Stimulated activated CD8-positive, alpha-beta memory T cell treated with anti-CD3 and anti-CD28 coated beads, Interleukin-2, amount 100 ng/mL, for 1 hour (primary cell): ENCODE results near the gene FCRLB.
"Not testable (repeated sequence)": the region's sequence is repeated elsewhere in the genome, so short reads cannot be mapped to it uniquely, and the experiment has no call there.

Experiments
- DNase-seq, 2 donors: peaks; one replicate each; pipeline ENCODE4 v3.0.0-alpha.2; 2020; ENCODE audit warnings: low read depth in 2 of 2

FCRLB gene

DNA sequence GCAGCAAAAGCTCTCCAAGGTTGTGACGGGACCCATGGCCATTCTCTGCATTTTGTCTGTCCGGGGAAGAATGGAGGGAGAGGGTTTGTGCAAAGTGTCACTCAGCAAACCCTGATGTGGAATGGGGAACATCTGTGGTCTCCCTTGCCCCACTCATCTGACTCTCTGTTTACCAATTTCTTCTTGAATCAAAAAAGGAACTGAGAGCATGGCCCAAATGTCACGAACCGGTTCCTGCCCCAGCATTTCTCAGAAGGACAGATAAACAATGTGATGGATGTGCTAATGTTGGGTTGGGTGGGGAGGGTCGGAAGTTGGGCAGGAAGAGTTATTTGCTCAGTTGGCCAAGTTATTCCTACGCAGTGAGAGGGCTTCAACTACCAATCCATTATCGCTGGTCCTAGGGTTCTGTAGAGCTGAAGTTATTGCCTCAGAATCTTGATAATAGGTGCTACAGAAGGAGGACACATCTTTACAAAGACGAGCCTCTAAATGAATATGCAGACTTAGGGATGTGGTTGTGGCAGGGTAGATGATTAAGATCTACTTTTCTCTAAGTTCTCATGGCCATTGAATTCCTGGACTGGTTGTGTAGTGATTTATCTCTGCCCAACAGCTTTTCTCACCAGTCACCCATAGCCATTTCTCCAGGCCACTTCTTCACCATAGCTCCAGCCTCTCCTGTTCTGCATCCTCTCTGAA lies 18.7 kb downstream of the FCRLB start:
- DNase-seq: no peak

DNA sequence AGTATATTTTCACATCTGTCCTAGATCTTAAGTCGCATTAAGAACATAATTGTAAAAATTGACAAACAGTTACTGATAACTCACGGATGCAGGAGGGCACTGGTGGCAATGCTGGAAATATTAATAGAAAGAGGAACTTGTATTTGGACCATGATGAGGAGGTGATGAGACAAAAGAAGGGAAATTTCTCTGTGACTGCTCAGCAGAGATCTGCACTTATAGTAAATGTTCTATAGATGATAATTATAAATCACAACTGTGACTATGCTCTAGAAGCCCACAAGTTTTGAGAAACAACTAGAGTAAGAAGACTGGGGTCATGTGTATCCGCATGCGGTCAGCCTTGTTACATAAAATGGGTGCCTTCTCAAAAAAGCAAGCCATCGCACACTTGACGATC lies 19.6 kb downstream of the FCRLB start:
- no peak for DNase-seq

DNA sequence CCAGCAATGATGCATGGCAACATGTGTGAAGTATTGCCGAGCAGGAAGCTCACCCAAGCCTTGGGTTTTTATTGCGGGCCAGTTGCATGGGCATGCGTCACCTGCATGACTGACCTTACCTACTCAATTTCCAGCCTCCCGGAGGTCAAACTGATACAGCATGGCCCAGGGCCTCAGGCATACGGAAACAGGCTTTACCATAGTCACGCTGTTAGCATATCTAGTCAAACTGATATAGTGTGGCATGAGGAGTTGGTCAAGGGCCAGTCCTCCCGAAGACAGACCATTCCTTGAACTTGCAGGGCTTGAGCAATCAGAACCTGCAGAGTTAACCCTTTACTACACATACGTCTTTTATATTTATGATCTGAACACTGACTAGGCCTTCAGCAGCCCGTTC lies 21.9 kb downstream of the FCRLB start:
- no peak for DNase-seq

DNA sequence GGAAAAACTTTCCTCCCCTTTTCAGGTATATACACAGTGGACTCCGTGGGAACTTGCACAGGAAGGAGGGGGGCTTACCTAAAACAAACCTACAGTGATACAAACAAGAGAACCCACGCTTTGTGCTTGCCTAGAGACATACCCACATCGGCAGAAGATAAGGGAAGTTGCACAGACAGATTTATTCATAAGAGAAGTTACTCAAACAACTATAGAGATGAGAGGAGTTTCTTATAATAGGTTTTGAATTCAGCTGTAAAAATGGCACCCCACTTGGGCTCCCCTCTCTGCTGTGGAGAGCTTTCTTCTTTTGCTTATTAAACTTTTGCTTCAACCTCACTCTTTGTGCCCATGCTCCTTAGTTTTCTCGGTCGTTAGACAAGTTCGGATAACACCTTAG lies 26.5 kb downstream of the FCRLB start:
- no peak for DNase-seq

DNA sequence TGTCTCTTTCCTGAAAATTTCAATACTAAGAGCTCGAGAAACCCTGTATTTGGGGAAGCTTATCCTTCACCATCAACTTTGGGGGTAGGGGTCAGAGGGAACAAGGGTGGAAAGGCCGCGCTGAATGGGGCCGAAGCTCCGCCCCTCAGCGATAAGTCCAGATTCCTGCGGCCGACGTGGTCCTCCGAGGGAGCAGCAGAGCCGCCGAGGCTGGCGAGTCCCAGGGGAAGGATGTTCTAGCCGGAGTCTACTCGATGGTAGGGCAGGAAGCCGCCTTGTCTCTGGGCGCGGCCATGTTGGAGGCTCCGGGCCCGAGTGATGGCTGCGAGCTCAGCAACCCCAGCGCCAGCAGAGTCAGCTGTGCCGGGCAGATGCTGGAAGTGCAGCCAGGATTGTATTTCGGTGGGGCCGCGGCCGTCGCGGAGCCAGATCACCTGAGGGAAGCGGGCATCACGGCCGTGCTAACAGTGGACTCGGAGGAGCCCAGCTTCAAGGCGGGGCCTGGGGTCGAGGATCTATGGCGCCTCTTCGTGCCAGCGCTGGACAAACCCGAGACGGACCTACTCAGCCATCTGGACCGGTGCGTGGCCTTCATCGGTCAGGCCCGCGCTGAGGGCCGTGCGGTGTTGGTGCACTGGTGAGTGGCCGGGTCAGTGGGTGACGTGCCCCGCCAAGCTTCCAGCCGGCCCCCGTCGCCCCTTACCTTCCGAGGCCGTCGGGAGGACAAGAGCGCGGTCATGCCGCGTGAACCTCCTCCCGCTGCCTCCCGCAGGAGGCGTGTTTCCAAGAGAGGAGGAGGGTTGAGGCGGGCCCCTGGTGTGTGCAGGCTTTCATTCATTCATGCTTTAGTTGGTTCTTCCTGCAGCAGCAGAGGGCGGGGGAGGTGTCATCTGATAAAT lies 28.4 kb downstream of the FCRLB start, which contains the start of gene DUSP12:
DUSP12 (plus strand) TSS at position 278 of the 899 bp plus-strand sequence; CDS start at position 294, 16 bp downstream.
- DNase-seq: peak; percentile 66 to 70

DNA sequence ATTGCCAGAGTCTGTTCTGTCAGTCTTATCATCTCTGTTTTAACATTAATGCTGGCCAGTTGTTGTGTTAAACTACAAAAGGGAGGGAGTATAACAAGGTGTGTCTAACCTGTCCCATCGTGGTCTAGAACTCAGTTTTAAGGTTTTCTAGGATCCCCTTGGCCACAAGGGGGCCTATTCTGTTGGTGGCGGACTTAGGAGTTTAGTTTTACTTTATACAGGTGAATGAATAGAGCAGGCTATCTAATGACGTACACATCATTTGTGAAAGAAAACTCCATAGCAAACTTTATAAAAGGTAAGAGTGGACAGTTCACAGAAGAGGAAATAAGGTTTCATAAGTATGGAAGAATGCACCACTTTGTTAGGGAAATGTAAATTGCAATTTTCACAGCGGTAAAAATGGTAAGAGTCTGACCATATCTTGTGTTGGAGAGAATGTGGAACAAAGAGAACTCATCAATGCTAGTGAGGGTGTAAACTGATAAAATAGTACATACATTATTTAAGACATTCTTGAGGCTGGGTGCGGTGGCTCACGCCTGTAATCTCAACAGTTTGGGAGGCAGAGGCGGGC lies 42.3 kb downstream of the FCRLB start:
- peak in 1 of 2 donors; percentile 9 for DNase-seq

DNA sequence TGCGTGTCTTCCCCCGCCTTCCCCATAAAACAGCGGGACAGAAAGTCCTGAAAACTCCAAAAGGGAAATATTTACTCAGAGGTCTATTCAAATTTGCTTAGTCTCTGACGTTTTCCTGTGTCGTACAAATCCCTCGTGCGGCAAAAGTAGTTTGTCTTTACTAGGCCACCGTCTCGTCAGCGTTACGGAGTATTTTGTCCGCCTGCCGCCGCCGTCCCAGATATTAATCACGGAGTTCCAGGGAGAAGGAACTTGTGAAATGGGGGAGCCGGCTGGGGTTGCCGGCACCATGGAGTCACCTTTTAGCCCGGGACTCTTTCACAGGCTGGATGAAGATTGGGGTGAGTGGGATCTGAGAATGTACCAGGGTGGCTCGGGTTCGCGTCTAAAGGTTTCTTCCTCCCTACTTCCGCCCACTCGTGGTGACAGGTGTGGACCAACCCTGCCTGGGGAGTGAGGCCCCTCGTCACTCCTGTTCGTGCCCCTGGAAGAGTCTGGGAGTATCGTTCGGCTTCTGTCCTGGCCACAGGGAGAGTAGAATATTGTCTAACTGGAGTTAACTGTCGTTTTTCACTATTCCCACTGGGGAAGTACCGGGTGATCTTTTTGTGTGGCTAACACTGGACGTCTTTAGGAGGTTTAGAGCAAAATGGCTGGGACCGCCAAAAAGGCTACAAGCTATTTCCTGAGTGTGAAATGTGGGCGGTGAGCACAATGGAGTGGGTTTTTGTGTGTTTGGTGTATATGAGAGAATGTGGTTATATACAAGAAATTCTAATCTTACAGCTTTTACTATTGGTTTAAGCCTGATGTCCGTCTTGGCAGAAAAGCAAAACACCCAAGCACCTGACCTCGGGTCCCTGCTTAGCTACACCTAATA lies 45.0 kb downstream of the FCRLB start, which contains the start of gene ATF6:
ATF6 (plus strand) TSS at position 219 of the 880 bp plus-strand sequence; CDS start at position 260, 41 bp downstream.
- peak; percentile 60 to 62 for DNase-seq

DNA sequence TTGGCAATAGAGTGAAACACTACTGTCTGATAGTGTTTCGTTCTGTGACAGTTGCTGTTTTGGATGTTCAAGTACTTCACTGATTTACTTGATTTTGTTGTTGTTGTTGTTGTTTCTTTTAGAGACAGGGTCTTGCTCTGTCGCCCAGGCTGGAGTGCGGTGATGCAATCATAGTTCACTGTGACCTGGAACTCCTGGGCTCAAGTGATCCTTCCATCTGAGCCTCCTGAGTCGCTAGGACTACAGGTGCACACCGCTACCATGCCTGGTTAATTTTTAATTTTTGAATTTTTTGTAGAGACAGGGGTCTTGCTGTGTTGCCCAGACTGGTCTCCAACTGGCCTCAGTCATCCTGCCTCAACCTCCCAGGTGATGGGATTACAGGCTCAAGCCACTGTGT lies 47.1 kb downstream of the FCRLB start:
- DNase-seq: no peak

DNA sequence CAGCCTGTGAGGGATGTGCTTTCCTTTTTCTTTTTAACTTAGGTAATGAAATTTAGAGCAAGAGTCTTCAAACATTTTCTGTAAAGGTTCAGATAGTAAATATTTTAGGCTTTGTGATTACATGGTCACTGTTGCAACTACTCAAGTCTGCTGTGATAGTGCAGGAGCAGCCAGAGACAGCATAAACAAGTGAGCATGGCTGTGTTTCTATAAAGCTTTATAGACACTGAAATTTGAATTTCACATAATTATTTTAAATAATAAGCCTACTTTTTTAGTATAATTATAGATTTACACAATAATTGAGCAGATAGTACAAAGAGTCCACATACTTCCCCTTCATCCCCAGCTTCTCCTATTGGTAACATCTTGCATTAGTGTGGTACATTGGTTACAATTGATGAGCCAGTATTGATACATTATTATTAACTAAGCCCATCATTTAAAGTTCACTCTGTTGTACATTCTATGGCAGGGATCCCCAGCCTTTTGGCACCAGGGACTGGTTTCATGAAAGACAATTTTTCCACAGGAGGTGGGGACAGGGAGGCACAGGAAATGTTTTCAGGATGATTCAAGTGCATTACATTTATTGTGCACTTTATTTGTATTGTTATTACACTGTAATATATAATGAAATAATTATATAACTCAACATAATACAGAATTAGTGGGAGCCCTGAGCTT lies 47.8 kb downstream of the FCRLB start:
- DNase-seq: no peak

DNA sequence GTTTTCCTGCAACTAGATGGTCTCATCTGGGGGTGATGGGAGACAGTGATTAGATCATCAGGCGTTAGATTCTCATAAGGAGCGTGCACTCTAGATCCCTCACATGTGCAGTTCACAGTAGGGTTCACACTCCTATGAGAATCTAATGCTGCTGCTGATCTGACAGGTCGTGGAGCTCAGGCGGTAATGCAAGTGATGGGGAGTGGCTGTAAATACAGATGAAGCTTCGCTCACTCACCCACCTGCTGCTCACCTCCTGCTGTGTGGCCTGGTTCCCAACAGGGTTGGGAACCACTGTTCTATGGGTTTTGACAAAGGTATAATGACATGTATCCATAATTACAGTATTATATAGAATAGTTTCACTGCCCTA lies 48.3 kb downstream of the FCRLB start:
- not testable (repeated sequence) for DNase-seq

DNA sequence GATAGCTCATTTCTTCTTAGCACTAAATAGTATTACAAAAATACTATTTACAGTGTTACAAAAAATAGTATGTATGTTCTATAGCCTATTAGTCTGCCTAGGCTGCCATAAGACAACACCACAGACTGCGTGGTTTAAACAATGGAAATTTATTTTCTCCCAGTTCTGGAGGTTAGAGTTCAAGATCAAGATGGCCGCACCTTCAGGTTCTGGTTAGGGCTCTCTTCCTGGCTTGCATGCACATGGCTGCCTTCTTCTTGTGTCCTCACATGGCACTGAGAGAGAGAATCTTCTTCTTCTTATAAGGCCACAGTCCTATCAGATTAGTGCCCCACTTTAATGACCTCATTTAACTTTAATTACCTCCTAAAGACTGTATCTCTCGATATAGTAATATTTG lies 48.9 kb downstream of the FCRLB start:
- no peak for DNase-seq

DNA sequence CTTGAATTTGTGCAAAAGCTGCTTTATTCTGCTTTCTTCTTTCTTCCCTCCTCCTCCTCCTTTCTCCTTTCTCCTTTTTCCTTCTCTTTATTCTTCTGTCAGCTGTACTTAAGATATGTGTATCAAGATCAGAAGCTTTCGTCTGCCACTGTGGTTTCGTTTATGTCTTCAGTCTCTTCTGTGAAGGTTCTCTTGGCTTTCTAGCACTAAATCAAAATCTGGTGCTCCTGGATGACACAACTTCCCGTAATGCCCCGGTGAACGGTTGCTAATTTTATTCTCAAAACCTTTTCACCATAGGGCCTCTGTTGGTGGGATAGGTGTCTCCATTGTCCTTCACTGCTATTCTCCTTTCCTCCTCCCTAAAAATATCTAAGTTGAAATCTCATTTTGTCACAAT lies 49.8 kb downstream of the FCRLB start:
- no peak for DNase-seq

DNA sequence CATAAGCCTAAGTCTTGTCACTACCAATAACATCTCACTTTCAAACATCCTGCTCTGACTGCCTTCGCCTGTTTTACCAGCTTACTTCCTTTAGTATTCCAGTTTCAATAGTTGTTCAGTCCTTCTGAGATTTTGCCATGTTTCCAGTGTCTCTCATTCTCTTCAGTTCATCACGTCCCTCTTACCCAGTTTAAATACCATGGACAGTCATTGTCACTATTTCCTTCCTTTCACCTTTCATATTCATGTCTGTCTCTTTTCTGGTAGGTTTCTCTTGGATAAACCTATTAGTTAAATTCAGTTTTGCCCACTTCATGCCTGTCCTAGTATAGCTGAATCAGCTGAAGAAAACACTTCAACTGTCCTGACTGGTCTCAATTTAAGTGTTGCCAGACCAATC lies 50.6 kb downstream of the FCRLB start:
- no peak for DNase-seq

DNA sequence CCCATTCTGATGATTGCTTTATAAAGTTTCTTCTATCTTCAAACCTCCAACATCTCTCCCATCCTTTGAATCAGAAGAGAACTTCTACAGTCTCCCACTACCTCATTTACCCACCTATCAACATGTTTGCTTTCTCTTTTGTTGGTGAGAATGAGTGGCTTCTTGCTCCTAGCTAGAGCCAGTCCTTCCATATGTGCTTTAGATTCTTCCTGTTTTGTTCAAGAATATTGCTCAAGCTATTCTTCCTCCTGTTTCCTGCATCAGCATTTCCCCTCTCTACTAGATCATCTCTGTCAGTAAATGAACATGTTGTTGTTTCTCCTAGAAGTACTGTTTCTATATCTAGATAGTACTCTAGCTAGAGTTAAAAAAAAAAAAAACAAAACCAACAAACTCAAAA lies 51.1 kb downstream of the FCRLB start:
- no peak for DNase-seq

DNA sequence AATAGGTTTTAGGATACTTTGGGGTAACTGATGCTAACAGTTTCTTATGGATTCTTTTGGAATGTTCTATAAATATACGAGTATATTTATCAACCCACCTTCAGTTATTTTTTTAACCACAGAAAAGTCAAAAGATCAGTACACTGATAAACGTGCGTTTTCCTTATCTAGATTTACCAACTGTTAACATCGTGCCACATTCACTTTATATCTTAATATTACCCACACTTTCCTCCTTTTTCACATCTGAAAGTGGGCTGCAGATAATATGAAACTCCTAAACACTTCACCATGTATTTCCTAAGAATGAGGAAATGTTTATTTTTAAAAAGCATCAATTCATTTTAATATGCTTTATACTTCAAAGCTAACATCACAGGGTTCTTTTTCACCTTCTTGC lies 52.4 kb downstream of the FCRLB start:
- no peak for DNase-seq

DNA sequence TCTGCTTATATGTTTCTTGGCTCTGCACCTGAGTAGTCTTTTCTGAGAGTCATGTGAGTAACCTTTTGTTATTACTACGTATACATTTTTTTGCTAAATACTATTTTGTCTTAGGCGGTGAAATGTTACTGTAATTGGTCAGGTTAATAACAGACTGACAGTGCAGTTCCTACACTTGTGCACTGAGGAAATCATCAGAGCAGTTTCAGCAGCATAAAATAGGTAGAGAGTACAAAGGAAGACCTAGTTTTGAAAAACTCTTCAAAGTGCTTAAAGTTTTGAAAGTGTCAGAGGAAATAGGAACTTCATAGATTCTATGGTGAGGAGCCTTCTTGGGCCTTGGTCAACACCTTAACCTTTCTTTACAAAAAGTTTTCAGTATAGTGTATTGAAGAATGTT lies 55.9 kb downstream of the FCRLB start:
- no peak for DNase-seq
